Tibial nerve (tissue), 4 donors: ENCODE data around the gene RRP7A. TPM values are rescaled to one million over a fixed set of nuclear protein-coding genes. Genes with fewer than 3 reads are reported as not detected.
"Not testable (repeated sequence)": the region's sequence is repeated elsewhere in the genome, so short reads cannot be mapped to it uniquely, and the experiment has no call there.

Source experiments
- DNase-seq, 2 donors: peaks; one replicate each; pipeline ENCODE4 v3.0.0-alpha.2; 2019; ENCODE audit warnings: low spot score in 2 of 2
- H3K27ac ChIP-seq, 4 donors: fragments of 200-600 bp; sonication (generic) in 3 of 4; one replicate each; pipeline ENCODE4 v1.5.1; 2017 to 2019; ENCODE audit warnings: mild to moderate bottlenecking in 1 of 4
- H3K27me3 ChIP-seq, 2 donors: fragments of 200-600 bp; sonication (generic) in 1 of 2; one replicate each; pipeline versions ENCODE4 v1.5.1 to v1.6.0; 2017 to 2019
- H3K36me3 ChIP-seq, 3 donors: fragments of 200-600 bp; sonication (generic); one replicate each; pipeline ENCODE4 v1.5.1; 2018 to 2019
- H3K4me1 ChIP-seq, 4 donors: fragments of 200-600 bp; sonication (generic) in 3 of 4; one replicate each; pipeline ENCODE4 v1.5.1; 2017 to 2019
- H3K4me3 ChIP-seq, 4 donors: fragments of 200-600 bp; sonication (generic) in 3 of 4; one replicate each; pipeline ENCODE4 v1.5.1; 2017 to 2019; ENCODE audit warnings: mild to moderate bottlenecking in 1 of 4, moderate library complexity in 1 of 4
- H3K9me3 ChIP-seq, 4 donors: fragments of 200-600 bp; sonication (generic) in 3 of 4; one replicate each; pipeline ENCODE4 v1.5.1; 2017 to 2019
- EP300 ChIP-seq, 2 donors: sonication (generic); formaldehyde crosslinking; IDR thresholded peaks; one replicate each; pipeline ENCODE4 v1.6.1; 2017; ENCODE audit warnings: antibody characterized with exemption in 2 of 2, mild to moderate bottlenecking in 1 of 2
- POLR2A ChIP-seq, 2 donors: fragments of 450-650 bp; IDR thresholded peaks; one replicate each; pipeline ENCODE4 v1.6.1; 2017; ENCODE audit warnings: antibody characterized with exemption in 2 of 2, mild to moderate bottlenecking in 2 of 2, moderate library complexity in 2 of 2
- WGBS, 2 donors: methylation state at CpG; one replicate each; pipeline ENCODE4 v1.1.5; 2018; 5-methylcytosine and 5-hydroxymethylcytosine counted together
- total RNA-seq, 4 donors: library from RNA; depleted of rRNA; stranded (reverse); fragments of >200 nt; gene quantifications; one replicate each; pipeline ENCODE4 v1.1.0, GENCODE V29; 2016
- TF ChIP-seq, protein P1 (sequence below), 5 experiments: fragments of 200-600 bp in 3 of 5; fragments of 450-650 bp in 2 of 5; sonication (generic) in 3 of 5; IDR thresholded peaks; one replicate each; pipeline ENCODE4 v1.5.1; 2016 to 2019; ENCODE audit warnings: antibody characterized with exemption in 5 of 5, mild to moderate bottlenecking in 3 of 5, moderate library complexity in 2 of 5

The RRP7A gene
- total RNA-seq, 4 donors from 2014 or later, result 25.7 to 37.8 (median 29.6) TPM

DNA sequence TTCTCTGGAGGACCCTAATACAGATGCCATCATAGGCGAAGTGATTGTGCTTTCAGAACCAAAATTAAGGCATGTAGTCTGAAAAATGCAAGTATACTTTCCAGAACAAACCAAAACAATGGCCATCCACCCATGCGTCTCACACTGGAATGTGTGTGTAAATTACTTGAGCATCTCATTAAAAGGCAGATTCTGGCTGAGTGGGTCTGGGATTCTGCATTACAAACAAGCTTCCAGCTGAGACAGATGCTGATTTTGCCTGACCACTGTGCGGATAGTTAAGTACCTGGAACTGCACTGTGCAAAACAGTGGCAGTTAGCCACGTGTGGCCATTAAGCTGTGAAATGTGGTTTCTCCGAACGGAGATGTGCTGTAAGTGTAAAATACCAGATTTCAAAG is 26.2 kb downstream of the RRP7A start:
- H3K9me3 ChIP-seq, result no peaks in the 10 kb centered on the region

GRCh38 chr22:42492323-42492690 is 27.3 kb downstream of the RRP7A start:
- no peak for DNase-seq
- H3K4me3 ChIP-seq, result no peak overlapping the region
- no peaks in the 10 kb centered on the region for H3K9me3 ChIP-seq
- no peak for TF ChIP-seq EP300 (IDR thresholded peaks at IDR 0.05)
- no peak for TF ChIP-seq POLR2A (IDR thresholded peaks at IDR 0.05)
- TF ChIP-seq, protein P1, sequence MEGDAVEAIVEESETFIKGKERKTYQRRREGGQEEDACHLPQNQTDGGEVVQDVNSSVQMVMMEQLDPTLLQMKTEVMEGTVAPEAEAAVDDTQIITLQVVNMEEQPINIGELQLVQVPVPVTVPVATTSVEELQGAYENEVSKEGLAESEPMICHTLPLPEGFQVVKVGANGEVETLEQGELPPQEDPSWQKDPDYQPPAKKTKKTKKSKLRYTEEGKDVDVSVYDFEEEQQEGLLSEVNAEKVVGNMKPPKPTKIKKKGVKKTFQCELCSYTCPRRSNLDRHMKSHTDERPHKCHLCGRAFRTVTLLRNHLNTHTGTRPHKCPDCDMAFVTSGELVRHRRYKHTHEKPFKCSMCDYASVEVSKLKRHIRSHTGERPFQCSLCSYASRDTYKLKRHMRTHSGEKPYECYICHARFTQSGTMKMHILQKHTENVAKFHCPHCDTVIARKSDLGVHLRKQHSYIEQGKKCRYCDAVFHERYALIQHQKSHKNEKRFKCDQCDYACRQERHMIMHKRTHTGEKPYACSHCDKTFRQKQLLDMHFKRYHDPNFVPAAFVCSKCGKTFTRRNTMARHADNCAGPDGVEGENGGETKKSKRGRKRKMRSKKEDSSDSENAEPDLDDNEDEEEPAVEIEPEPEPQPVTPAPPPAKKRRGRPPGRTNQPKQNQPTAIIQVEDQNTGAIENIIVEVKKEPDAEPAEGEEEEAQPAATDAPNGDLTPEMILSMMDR (IDR thresholded peaks at IDR 0.05), result no peak
- H3K27ac ChIP-seq, result no peak overlapping the region
- H3K27me3 ChIP-seq, result no peaks in the 10 kb centered on the region
- no peaks in the 10 kb centered on the region for H3K36me3 ChIP-seq
- no peaks in the 10 kb centered on the region for H3K4me1 ChIP-seq
- WGBS, 2 donors, result 95 to 96% methylated on average over 18 of the region's 18 CpGs

More for the DNA sequence above, 26.2 kb downstream of the RRP7A start:
- Histone ChIP-seq H3K4me3 (no peak overlapping the region), H3K27me3 (no peaks in the 10 kb centered on the region), H3K4me1 (no peaks in the 10 kb centered on the region), H3K27ac (no peak overlapping the region), H3K36me3 (no peaks in the 10 kb centered on the region)
- no peak for DNase-seq
- 56 to 60% methylated on average over 6 of the region's 6 CpGs for WGBS, 2 donors
- no peak for TF ChIP-seq EP300 (IDR thresholded peaks at IDR 0.05)
- TF ChIP-seq, protein P1 (IDR thresholded peaks at IDR 0.05), result no peak
- TF ChIP-seq POLR2A (IDR thresholded peaks at IDR 0.05), result no peak

DNA sequence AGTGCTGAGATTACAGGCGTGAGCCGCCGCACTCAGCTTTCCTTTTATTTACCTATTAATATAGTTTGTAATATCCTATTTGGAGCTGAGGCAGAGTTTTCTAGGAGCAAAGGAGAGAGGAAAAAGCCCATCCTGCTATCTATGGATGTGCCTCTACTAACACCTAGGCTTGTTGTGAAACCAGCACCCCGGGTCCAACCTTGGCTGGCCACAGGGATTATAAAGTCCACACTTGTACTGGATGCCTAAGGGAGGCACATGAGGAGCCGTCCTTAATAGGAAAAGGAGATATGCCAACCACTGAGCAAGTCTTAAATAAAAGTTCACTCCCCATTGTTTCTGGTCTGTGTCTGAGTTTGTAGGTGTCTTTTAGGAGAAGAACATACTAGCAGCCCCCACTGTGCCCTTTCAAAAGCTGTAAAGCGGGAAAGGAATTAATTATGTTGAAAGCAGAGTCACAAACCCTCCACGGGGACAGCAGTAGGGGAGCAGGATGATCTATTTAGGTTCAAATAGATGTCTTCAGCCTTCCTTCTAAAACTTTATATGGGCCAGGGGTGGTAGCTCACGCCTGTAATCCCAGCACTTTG is 29.3 kb downstream of the RRP7A start:
- Histone ChIP-seq H3K4me1 (no peaks in the 10 kb centered on the region), H3K36me3 (no peaks in the 10 kb centered on the region), H3K27ac (no peak overlapping the region), H3K4me3 (no peak overlapping the region), H3K27me3 (no peaks in the 10 kb centered on the region), H3K9me3 (no peaks in the 10 kb centered on the region)
- TF ChIP-seq POLR2A (IDR thresholded peaks at IDR 0.05) (no peak), EP300 (IDR thresholded peaks at IDR 0.05) (no peak)
- TF ChIP-seq, protein P1 (IDR thresholded peaks at IDR 0.05), result no peak
- no peak for DNase-seq
- 56 to 59% methylated on average over 8 of the region's 8 CpGs for WGBS, 2 donors

DNA sequence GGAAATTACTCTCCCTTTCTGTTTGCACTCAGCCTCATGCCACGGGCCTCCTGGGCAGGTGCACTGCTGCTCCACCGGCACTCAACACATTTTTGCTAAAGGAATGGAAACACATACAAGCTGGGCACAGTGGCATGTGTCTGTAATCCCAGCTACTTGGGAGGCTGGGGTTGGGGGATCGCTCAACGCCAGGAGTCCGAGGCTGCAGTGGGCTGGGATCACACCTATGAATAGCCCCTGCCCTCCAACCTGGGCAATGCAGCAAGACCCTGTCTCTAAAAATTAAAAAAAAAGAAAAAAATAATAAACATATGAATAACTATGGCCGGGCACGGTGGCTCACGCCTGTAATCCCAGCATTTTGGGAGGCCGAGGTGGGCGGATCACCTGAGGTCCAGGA is 30.6 kb downstream of the RRP7A start:
- 85 to 90% methylated on average over 10 of the region's 10 CpGs for WGBS, 2 donors

DNA sequence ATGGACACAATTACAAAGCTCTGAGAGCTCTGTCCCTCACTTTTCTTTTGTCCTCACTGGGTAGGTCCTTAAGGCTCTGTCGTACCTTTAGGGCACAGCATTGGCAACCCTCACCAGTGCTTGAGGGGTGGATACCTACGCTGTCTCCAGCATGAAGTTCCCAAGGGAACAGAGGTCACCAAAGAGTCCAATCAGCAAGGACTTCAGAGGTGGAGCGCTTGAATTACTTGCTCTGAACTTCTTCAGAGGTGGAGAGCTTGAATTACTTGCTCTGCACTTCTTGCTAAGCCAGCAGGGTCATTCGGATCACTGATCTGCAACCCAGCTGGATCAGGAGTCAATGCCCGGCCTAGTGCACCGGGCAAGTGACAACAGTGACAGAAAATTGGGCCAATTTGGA is 35.1 kb downstream of the RRP7A start:
- H3K27ac ChIP-seq, result no peak overlapping the region
- DNase-seq, result no peak
- H3K36me3 ChIP-seq, result no peaks in the 10 kb centered on the region
- WGBS, 2 donors, result 75 to 83% methylated on average over 6 of the region's 6 CpGs
- H3K4me3 ChIP-seq, result no peak overlapping the region
- TF ChIP-seq, protein P1 (IDR thresholded peaks at IDR 0.05), result no peak
- TF ChIP-seq EP300 (IDR thresholded peaks at IDR 0.05), result no peak
- TF ChIP-seq POLR2A (IDR thresholded peaks at IDR 0.05), result no peak
- no peaks in the 10 kb centered on the region for H3K9me3 ChIP-seq
- H3K4me1 ChIP-seq, result no peaks in the 10 kb centered on the region
- peaks cover 0 to 3% of the 10 kb centered on the region in 2 donors for H3K27me3 ChIP-seq

More for the DNA sequence above, 30.6 kb downstream of the RRP7A start:
- no peaks in the 10 kb centered on the region for H3K4me1 ChIP-seq
- H3K9me3 ChIP-seq, result no peaks in the 10 kb centered on the region
- H3K4me3 ChIP-seq, result no peak overlapping the region
- no peaks in the 10 kb centered on the region for H3K36me3 ChIP-seq
- H3K27ac ChIP-seq, result no peak overlapping the region
- H3K27me3 ChIP-seq, result no peaks in the 10 kb centered on the region
- no peak for DNase-seq
- TF ChIP-seq, protein P1 (IDR thresholded peaks at IDR 0.05), result no peak
- TF ChIP-seq EP300 (IDR thresholded peaks at IDR 0.05) (no peak), POLR2A (IDR thresholded peaks at IDR 0.05) (no peak)

- H3K4me3 ChIP-seq, result not testable (repeated sequence)
- no CpG with 5 or more reads among the region's 13 CpGs for WGBS, 2 donors
Observed at GRCh38 chr22:42483610-42484223, 35.9 kb downstream of the RRP7A start.

More at GRCh38 chr22:42483610-42484223, 35.9 kb downstream of the RRP7A start:
- not testable (repeated sequence) for H3K27ac ChIP-seq, H3K4me1 ChIP-seq, H3K27me3 ChIP-seq, DNase-seq, H3K36me3 ChIP-seq, H3K9me3 ChIP-seq
